AG09319 (cell line): ENCODE data around the gene SCYGR5.

Experiments
- DNase-seq: peaks from one replicate; pipeline ENCODE4 v3.0.0-alpha.2; 2010; ENCODE audit warnings: low read depth; ENCODE audit errors: extremely low read depth
- CTCF ChIP-seq: IDR thresholded peaks from 2 replicates; pipeline ENCODE4 v1.5.1; 2011; ENCODE audit warnings: low read depth, mild to moderate bottlenecking, inconsistent platforms, low read length, moderate library complexity

The SCYGR5 gene

GRCh38 chr2:227630322-227630721, 36.3 kb upstream of the SCYGR5 start:
- TF ChIP-seq CTCF = no peak
- DNase-seq = no peak

GRCh38 chr2:227632827-227633226, 33.8 kb upstream of the SCYGR5 start:
- no peak for DNase-seq
- TF ChIP-seq CTCF = no peak

- DNase-seq = no peak
- TF ChIP-seq CTCF = no peak
Measured at GRCh38 chr2:227634201-227634600, 32.4 kb upstream of the SCYGR5 start.

- TF ChIP-seq CTCF = no peak
- DNase-seq = no peak
Measured at GRCh38 chr2:227642656-227643055, 23.9 kb upstream of the SCYGR5 start.

- TF ChIP-seq CTCF = no peak
- DNase-seq = no peak
Measured at GRCh38 chr2:227643990-227644551, 22.5 kb upstream of the SCYGR5 start.

- TF ChIP-seq CTCF = no peak
- DNase-seq = peak; percentile 12
Measured at GRCh38 chr2:227653419-227653818, 13.2 kb upstream of the SCYGR5 start.

GRCh38 chr2:227654426-227654825, 12.2 kb upstream of the SCYGR5 start:
- no peak for DNase-seq
- no peak for TF ChIP-seq CTCF
